CD4-positive, alpha-beta T cell (primary cell): Measurements from ENCODE around the gene FGF9. TPM values are rescaled to one million over a fixed set of nuclear protein-coding genes. Genes with fewer than 3 reads are reported as not detected.

ENCODE experiments used
- ATAC-seq: fragments of 200-7000 bp; cut with Tn5 transposase; one replicate; pipeline ENCODE4 v1.10.0; 2022; ENCODE audit warnings: mild to moderate bottlenecking; ENCODE audit not compliant: poor library complexity
- CTCF ChIA-PET: fragments of 350-600 bp; sonication (Branson Sonifier 250); formaldehyde crosslinking; loops from one replicate; lab custom pipeline; 2021; ENCODE audit warnings: antibody characterized with exemption, inconsistent platforms; lab: Charles Lee
- POLR2A ChIA-PET: fragments of 350-600 bp; sonication (Branson Sonifier 250); formaldehyde crosslinking; loops from one replicate; lab custom pipeline; 2021; ENCODE audit warnings: antibody characterized with exemption, inconsistent platforms; lab: Charles Lee
- DNase-seq, 14 experiments: peaks; one replicate each; pipeline ENCODE4 v3.0.0-alpha.2; 2013 to 2020; ENCODE audit warnings: mixed read lengths in 2 of 14
- H3K27ac ChIP-seq, 2 donors: one replicate each; pipeline versions ENCODE4 v1.5.1 to v1.7.0; 2013; ENCODE audit warnings: low read length in 2 of 2, low read depth in 1 of 2, mild to moderate bottlenecking in 1 of 2
- H3K27me3 ChIP-seq, 2 experiments: 1 replicate in 1 of 2; 2 replicates in 1 of 2; pipeline versions ENCODE4 v1.6.1 to v1.7.0; 2013; ENCODE audit warnings: low read length in 2 of 2, control low read depth in 1 of 2, mild to moderate bottlenecking in 1 of 2, moderate library complexity in 1 of 2; ENCODE audit not compliant: insufficient read depth in 2 of 2, control insufficient read depth in 1 of 2
- H3K36me3 ChIP-seq: one replicate; pipeline ENCODE4 v1.6.1; 2013; ENCODE audit warnings: low read length, control low read depth; ENCODE audit not compliant: insufficient read depth
- H3K4me1 ChIP-seq: one replicate; pipeline ENCODE4 v1.6.1; 2013; ENCODE audit warnings: low read length, control low read depth; ENCODE audit not compliant: insufficient read depth
- H3K4me3 ChIP-seq: one replicate; pipeline ENCODE4 v1.5.1; 2013; ENCODE audit warnings: mild to moderate bottlenecking, low read length, moderate library complexity
- H3K9me3 ChIP-seq, 2 experiments: 1 replicate in 1 of 2; 2 replicates in 1 of 2; pipeline versions ENCODE4 v1.6.1 to v1.7.0; 2013; ENCODE audit warnings: low read length in 2 of 2, mild to moderate bottlenecking in 2 of 2, control low read depth in 1 of 2, moderate library complexity in 1 of 2; ENCODE audit not compliant: control insufficient read depth in 1 of 2, insufficient read depth in 1 of 2
- H3K27ac Mint-ChIP-seq: one replicate; pipeline ENCODE4 v1.8.0; 2020; ENCODE audit warnings: mixed read lengths
- H3K27me3 Mint-ChIP-seq: one replicate; pipeline ENCODE4 v1.8.0; 2021; ENCODE audit warnings: mixed read lengths
- H3K36me3 Mint-ChIP-seq: one replicate; pipeline ENCODE4 v1.8.0; 2021; ENCODE audit warnings: low read depth, mixed read lengths
- H3K4me1 Mint-ChIP-seq: one replicate; pipeline ENCODE4 v1.8.0; 2021; ENCODE audit warnings: low read depth, mixed read lengths
- H3K4me3 Mint-ChIP-seq: one replicate; pipeline ENCODE4 v1.8.0; 2020; ENCODE audit warnings: mild to moderate bottlenecking, mixed read lengths
- H3K9me3 Mint-ChIP-seq: one replicate; pipeline ENCODE4 v1.8.0; 2020; ENCODE audit warnings: mixed read lengths
- CTCF ChIP-seq: fragments of 200-600 bp; IDR thresholded peaks from one replicate; pipeline ENCODE4 v1.8.0; 2022; ENCODE audit warnings: antibody characterized with exemption, mild to moderate bottlenecking
- intact Hi-C, 2 experiments: fragments of 100-400 bp; cut with DNase I in 1 of 2; cut with micrococcal nuclease in 1 of 2; formaldehyde crosslinking; loops; one replicate each; pipeline versions ENCODE4 v1.15.1 to v1.9.0; 2023 to 2025; cut with DNase I, micrococcal nuclease
- polyA plus RNA-seq, 2 donors: library from polyadenylated mRNA; unstranded; fragments of 120-200 nt; gene quantifications; one replicate each; pipeline ENCODE4 v1.2.1, GENCODE V29; 2013
- total RNA-seq, 174 experiments: library from RNA in 2 of 174; stranded (reverse) in 2 of 174; gene quantifications; one replicate each; pipeline ENCODE4 v1.2.3 and lab custom pipeline; 2021 to 2026

Gene FGF9
- total RNA-seq: 1 to 10 TPM; 2.2 to 3.4 TPM
- 1.1 TPM for polyA plus RNA-seq (2013, experiment 1 of 2)
- 1.5 TPM for polyA plus RNA-seq (2013, experiment 2 of 2)
- 0 to 14.7 (median 4.0) reads per million in 172 experiments for total RNA-seq (lab: John Stamatoyannopoulos, UW)

DNA sequence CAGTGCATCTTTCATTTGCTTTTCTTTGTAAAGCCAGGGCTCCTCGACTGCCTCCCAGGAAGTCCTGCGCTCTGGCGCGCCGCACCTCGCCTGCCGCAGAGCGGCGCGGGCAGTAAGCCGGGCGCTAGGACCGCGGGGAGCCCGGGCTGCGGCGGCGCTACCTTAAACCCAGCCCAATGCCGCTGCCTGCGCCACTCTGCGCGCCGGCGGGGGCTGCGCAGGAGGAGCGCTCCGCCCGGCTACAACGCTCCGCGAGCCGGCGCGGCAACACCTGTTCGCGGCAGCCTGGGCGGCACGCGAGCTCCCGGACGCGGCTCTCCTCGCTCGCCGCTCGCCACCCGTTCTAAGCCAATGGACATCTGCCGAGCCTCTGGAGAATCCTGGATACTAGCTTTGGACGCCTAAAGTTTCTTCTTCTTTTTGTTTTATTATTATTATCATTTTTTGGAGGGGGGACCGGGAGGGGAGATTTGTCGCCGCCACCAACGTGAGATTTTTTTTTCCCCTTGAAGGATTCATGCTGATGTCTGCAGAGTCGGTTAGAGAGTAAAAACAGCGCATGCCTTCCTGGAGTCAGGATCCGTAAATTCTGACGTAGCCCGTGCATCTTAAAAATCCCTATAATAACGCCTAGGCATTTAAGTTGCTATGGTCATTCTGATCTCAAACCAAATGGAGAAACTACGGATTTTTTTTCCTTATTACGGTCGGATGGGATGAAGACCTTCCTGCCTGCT, at the start of gene FGF9:
FGF9 (plus strand) TSS at position 191 of the 737 bp plus-strand sequence. CDS start 840 bp downstream, outside the sequence.
- Mint-ChIP-seq H3K27ac (peak within 1 kb of the TSS; percentile 77), H3K27me3 (peaks cover 43% of the 10 kb centered on the region), H3K9me3 (no peaks in the 10 kb centered on the region), H3K4me1 (peaks cover 45% of the 10 kb centered on the region), H3K36me3 (no peaks in the 10 kb centered on the region), H3K4me3 (peak within 1 kb of the TSS; percentile 92)
- H3K36me3 ChIP-seq: no peaks in the 10 kb centered on the region
- ChIA-PET CTCF (interaction anchor here (2.7 kb wide), 1 partner anchor 33 kb away, joined by 13 read pairs; no protein-coding TSS in a partner anchor), POLR2A (interaction anchor here (0.7 to 5.8 kb wide), 7 partner anchors 10 to 604 kb away, joined by 3 to 72 read pairs (median 3); partner anchors contain the start of gene MICU2)
- no peaks in the 10 kb centered on the region for H3K9me3 ChIP-seq
- peaks cover 62% of the 10 kb centered on the region for H3K4me1 ChIP-seq
- ATAC-seq (peak; percentile 72), DNase-seq (peak; percentile 59 to 93 (median 74))
- no peak for TF ChIP-seq CTCF
- intact Hi-C loops: loop anchor here (2.0 to 10.0 kb wide), 6 partner anchors 34 to 1704 kb away; partner anchors contain the start of gene MICU2 (in 1 of the 2)
- H3K27ac ChIP-seq: peak within 1 kb of the TSS in 1 of 2 donors; percentile 2
- H3K27me3 ChIP-seq: peaks cover 18 to 21% of the 10 kb centered on the region in 2 experiments
- peak within 1 kb of the TSS; percentile 81 for H3K4me3 ChIP-seq

DNA sequence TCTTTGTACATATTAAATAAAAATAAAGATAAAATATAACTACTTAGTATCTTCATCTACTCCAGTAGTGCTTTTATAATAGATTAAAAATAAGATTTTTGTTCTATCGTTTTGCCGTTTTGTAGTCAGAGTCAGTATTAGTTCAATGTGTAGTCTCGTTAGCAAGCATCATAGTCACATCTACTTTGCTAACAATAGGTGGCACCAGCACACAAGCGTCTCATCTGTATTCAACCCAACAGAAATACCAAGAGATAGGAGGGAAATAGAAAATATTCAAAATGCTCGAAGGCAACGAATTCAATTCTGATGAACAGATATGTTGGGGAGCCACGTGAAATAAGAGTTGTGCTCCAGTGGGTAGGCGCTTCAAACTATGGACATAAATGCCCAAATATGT, 45.5 kb upstream of the FGF9 start:
- DNase-seq (peak in 5 of 14 experiments; percentile 11 to 55 (median 40)), ATAC-seq (peak; percentile 39)
- H3K36me3 ChIP-seq: no peaks in the 10 kb centered on the region
- Mint-ChIP-seq H3K27ac (no peak overlapping the region), H3K27me3 (peaks cover 11% of the 10 kb centered on the region), H3K4me1 (no peaks in the 10 kb centered on the region), H3K9me3 (no peaks in the 10 kb centered on the region), H3K36me3 (no peaks in the 10 kb centered on the region), H3K4me3 (no peak overlapping the region)
- intact Hi-C loops: loop anchor here in 1 of 2 experiments (5.0 kb wide), 1 partner anchor 1387 kb away; no protein-coding TSS in a partner anchor
- no peaks in the 10 kb centered on the region for H3K9me3 ChIP-seq
- ChIA-PET POLR2A (no interaction called here), CTCF (interaction anchor here (0.6 kb wide), 1 partner anchor 653 kb away, joined by 3 read pairs; no protein-coding TSS in a partner anchor)
- no peak overlapping the region for H3K4me3 ChIP-seq
- H3K27ac ChIP-seq: no peak overlapping the region
- TF ChIP-seq CTCF: peak; percentile 62
- no peaks in the 10 kb centered on the region for H3K4me1 ChIP-seq
- no peaks in the 10 kb centered on the region for H3K27me3 ChIP-seq

- Histone ChIP-seq H3K27me3 (no peaks in the 10 kb centered on the region), H3K9me3 (no peaks in the 10 kb centered on the region), H3K27ac (no peak overlapping the region), H3K36me3 (no peaks in the 10 kb centered on the region), H3K4me3 (no peak overlapping the region), H3K4me1 (no peaks in the 10 kb centered on the region)
- Mint-ChIP-seq H3K27ac (no peak overlapping the region), H3K36me3 (no peaks in the 10 kb centered on the region), H3K4me1 (no peaks in the 10 kb centered on the region), H3K9me3 (peaks cover 9% of the 10 kb centered on the region), H3K4me3 (no peak overlapping the region), H3K27me3 (peaks cover 27% of the 10 kb centered on the region)
- ATAC-seq (no peak), DNase-seq (no peak)
- CTCF ChIA-PET: no interaction called here
- no peak for TF ChIP-seq CTCF
- POLR2A ChIA-PET: no interaction called here
- intact Hi-C loops: loop anchor here (10.0 kb wide), 3 partner anchors 433 to 1113 kb away; no protein-coding TSS in a partner anchor
Observed at GRCh38 chr13:21632196-21632595, 38.7 kb upstream of the FGF9 start.
